Measurements from ENCODE around the gene CENPB. TPM values are rescaled to one million over a fixed set of nuclear protein-coding genes. Genes with fewer than 3 reads are reported as not detected.
A peak's percentile ranks its signal among the peaks of the same experiment; 100 is the strongest.

The CENPB gene
- total RNA-seq, 2 experiments from 2014 or later = 34.8 to 39.1 TPM

- no peaks in the 10 kb centered on the region for H4K20me1 ChIP-seq (ENCODE audit: insufficient read depth, low read length)
- H3K9me3 ChIP-seq (ENCODE audit: low read length) = no peaks in the 10 kb centered on the region
- peak; percentile 47 for DNase-seq (ENCODE audit: low spot score)
- no peak for TF ChIP-seq CTCF (conservative IDR thresholded peaks at IDR 0.05; ENCODE audit: low read length)
- TF ChIP-seq EZH2phosphoT487 (IDR thresholded peaks at IDR 0.05; ENCODE audit: borderline replicate concordance, low read depth, low read length) = no peak
- CTCF ChIA-PET (ENCODE audit: unreplicated experiment) = interaction anchor here (1.0 to 2.5 kb wide), 3 partner anchors 17 to 33 kb away, joined by 3 to 9 read pairs (median 4); partner anchors contain the start of gene CENPB
- H2AFZ ChIP-seq (ENCODE audit: low read length) = peak overlapping the region; percentile 94; the same call in 1 of the 2 replicates
- H3K4me2 ChIP-seq (ENCODE audit: low read length) = peak overlapping the region; percentile 99
- POLR2A ChIA-PET = interaction anchor here (0.6 to 2.5 kb wide), 7 partner anchors 19 to 664 kb away, joined by 3 to 16 read pairs (median 4); partner anchors contain the start of genes ADISSP and CENPB
- BruUV-seq (replicated peaks) = no TSS peak
- H3K27ac ChIP-seq (ENCODE audit: low read depth, low read length, poor library complexity, severe bottlenecking) = peak overlapping the region; percentile 70
- H3K79me2 ChIP-seq (ENCODE audit: insufficient read depth, low read depth, low read length) = peaks cover 9% of the 10 kb centered on the region; the same call in 1 of the 2 replicates
- H3K36me3 ChIP-seq (ENCODE audit: insufficient read depth, low read length) = peaks cover 13% of the 10 kb centered on the region; the same call in 1 of the 2 replicates
- no peaks in the 10 kb centered on the region for H3K9me2 ChIP-seq (ENCODE audit: insufficient read depth, low read length)
- intact Hi-C loops (cut with micrococcal nuclease; ENCODE audit: unreplicated experiment) = loop anchor here (1.0 kb wide), 3 partner anchors 23 to 32 kb away; partner anchors contain the start of genes CDC25B and MAVS
- H3K4me1 ChIP-seq (ENCODE audit: insufficient read depth, low read length, poor library complexity, severe bottlenecking) = peaks cover 37% of the 10 kb centered on the region
- H3K4me3 ChIP-seq (ENCODE audit: low read depth, low read length, poor library complexity, severe bottlenecking) = peak overlapping the region; percentile 91
Observed at GRCh38 chr20:3819411-3820047, 33.0 kb upstream of the CENPB start.

- Histone ChIP-seq H3K9me3 (ENCODE audit: low read length) (no peaks in the 10 kb centered on the region), H2AFZ (ENCODE audit: low read length) (peak overlapping the region; percentile 76), H3K4me2 (ENCODE audit: low read length) (peak overlapping the region; percentile 47), H3K36me3 (ENCODE audit: insufficient read depth, low read length) (peaks cover 7% of the 10 kb centered on the region; the same call in 1 of the 2 replicates), H4K20me1 (ENCODE audit: insufficient read depth, low read length) (no peaks in the 10 kb centered on the region), H3K9me2 (ENCODE audit: insufficient read depth, low read length) (no peaks in the 10 kb centered on the region), H3K79me2 (ENCODE audit: insufficient read depth, low read depth, low read length) (peaks cover 9% of the 10 kb centered on the region; the same call in 1 of the 2 replicates), H3K4me3 (ENCODE audit: low read depth, low read length, poor library complexity, severe bottlenecking) (no peak overlapping the region), H3K4me1 (ENCODE audit: insufficient read depth, low read length, poor library complexity, severe bottlenecking) (peaks cover 37% of the 10 kb centered on the region), H3K27ac (ENCODE audit: low read depth, low read length, poor library complexity, severe bottlenecking) (peak overlapping the region; percentile 32)
- intact Hi-C loops (cut with micrococcal nuclease; ENCODE audit: unreplicated experiment) = no loop called here
- ChIA-PET POLR2A (interaction anchor here (0.6 to 1.8 kb wide), 5 partner anchors 18 to 342 kb away, joined by 3 to 8 read pairs (median 4); partner anchors contain the start of genes ADISSP and CDC25B), CTCF (ENCODE audit: unreplicated experiment) (interaction anchor here (0.7 to 1.4 kb wide), 7 partner anchors 10 to 66 kb away, joined by 3 to 9 read pairs (median 3); partner anchors contain the start of gene CDC25B)
- TF ChIP-seq CTCF (conservative IDR thresholded peaks at IDR 0.05; ENCODE audit: low read length) (peak; percentile 76), EZH2phosphoT487 (IDR thresholded peaks at IDR 0.05; ENCODE audit: borderline replicate concordance, low read depth, low read length) (no peak)
- BruUV-seq (replicated peaks) = no TSS peak
- peak; percentile 79 for DNase-seq (ENCODE audit: low spot score)
Observed at GRCh38 chr20:3818155-3819151, 31.9 kb upstream of the CENPB start.
